CD4-positive, alpha-beta memory T cell (primary cell): Measurements from ENCODE around the gene NCOA7. TPM values are rescaled to one million over a fixed set of nuclear protein-coding genes. Genes with fewer than 3 reads are reported as not detected.

ENCODE experiments used
- CTCF ChIA-PET: fragments of 350-600 bp; sonication (Branson Sonifier 250); formaldehyde crosslinking; loops from one replicate; lab custom pipeline; 2021; ENCODE audit warnings: inconsistent platforms; ENCODE audit not compliant: partially characterized antibody; lab: Charles Lee
- POLR2A ChIA-PET: fragments of 350-600 bp; sonication (Branson Sonifier 250); formaldehyde crosslinking; loops from one replicate; lab custom pipeline; 2021; ENCODE audit not compliant: partially characterized antibody; lab: Charles Lee
- DNase-seq, 5 donors: peaks; one replicate each; pipeline versions ENCODE4 v3.0.0 to v3.0.0-alpha.2; 2020 to 2022; ENCODE audit warnings: mixed read lengths in 1 of 5
- H3K27ac ChIP-seq: one replicate; pipeline ENCODE4 v1.7.0; 2013; ENCODE audit warnings: low read depth, low read length
- H3K27me3 ChIP-seq: 2 replicates; pipeline ENCODE4 v1.7.0; 2013; ENCODE audit warnings: mild to moderate bottlenecking, low read length, moderate library complexity; ENCODE audit not compliant: insufficient read depth
- H3K36me3 ChIP-seq: 2 replicates; pipeline ENCODE4 v1.7.0; 2013; ENCODE audit warnings: mild to moderate bottlenecking, low read length, moderate library complexity; ENCODE audit not compliant: insufficient read depth
- H3K4me1 ChIP-seq: 2 replicates; pipeline ENCODE4 v1.7.0; 2013; ENCODE audit warnings: mild to moderate bottlenecking, low read length, moderate library complexity; ENCODE audit not compliant: insufficient read depth
- H3K4me3 ChIP-seq, 2 donors: one replicate each; pipeline ENCODE4 v1.7.0; 2013; ENCODE audit warnings: low read length in 2 of 2, mild to moderate bottlenecking in 1 of 2
- H3K9me3 ChIP-seq, 2 donors: one replicate each; pipeline ENCODE4 v1.7.0; 2013; ENCODE audit warnings: low read length in 2 of 2, control low read depth in 1 of 2; ENCODE audit not compliant: control insufficient read depth in 1 of 2
- H3K27ac Mint-ChIP-seq, 7 donors: one replicate each; pipeline ENCODE4 v1.8.0; 2020 to 2021; ENCODE audit warnings: mixed read lengths in 7 of 7, mild to moderate bottlenecking in 6 of 7, inconsistent platforms in 3 of 7, moderate library complexity in 3 of 7
- H3K27me3 Mint-ChIP-seq, 2 donors: one replicate each; pipeline ENCODE4 v1.8.0; 2020 to 2021; ENCODE audit warnings: mixed read lengths in 2 of 2
- H3K36me3 Mint-ChIP-seq, 2 donors: one replicate each; pipeline ENCODE4 v1.8.0; 2020 to 2021; ENCODE audit warnings: mixed read lengths in 2 of 2, inconsistent platforms in 1 of 2, mild to moderate bottlenecking in 1 of 2
- H3K4me1 Mint-ChIP-seq, 4 donors: one replicate each; pipeline ENCODE4 v1.8.0; 2020 to 2021; ENCODE audit warnings: mixed read lengths in 4 of 4, mild to moderate bottlenecking in 1 of 4
- H3K4me3 Mint-ChIP-seq, 8 donors: one replicate each; pipeline ENCODE4 v1.8.0; 2020 to 2021; ENCODE audit warnings: mixed read lengths in 8 of 8, mild to moderate bottlenecking in 7 of 8, moderate library complexity in 6 of 8, inconsistent platforms in 3 of 8
- H3K9me3 Mint-ChIP-seq, 8 donors: one replicate each; pipeline ENCODE4 v1.8.0; 2020 to 2021; ENCODE audit warnings: mixed read lengths in 8 of 8, mild to moderate bottlenecking in 5 of 8, inconsistent platforms in 3 of 8, moderate library complexity in 1 of 8
- intact Hi-C: fragments of 100-400 bp; cut with micrococcal nuclease; formaldehyde crosslinking; loops from one replicate; pipeline ENCODE4 v1.15.1; 2023
- polyA plus RNA-seq, 2 donors: library from polyadenylated mRNA; unstranded; fragments of 300-500 nt; fragmentation: Illumina TruSeq; gene quantifications; one replicate each; pipeline ENCODE4 v1.2.3, GENCODE V29; 2021
- total RNA-seq, 2 experiments: library from RNA; stranded (reverse); gene quantifications; one replicate each; pipeline ENCODE4 v1.2.3, GENCODE V29; 2021

Gene NCOA7
- total and polyA plus RNA-seq, 4 experiments from 2014 or later, result 16.9 to 75.1 (median 63.6) TPM

GRCh38 chr6:125746019-125746414 lies 44.7 kb upstream of the NCOA7 start:
- Mint-ChIP-seq H3K4me3 (peak overlapping the region; percentile 85 to 95 (median 89)), H3K4me1 (peaks cover 20 to 43% (median 27%) of the 10 kb centered on the region in 4 donors), H3K27ac (peak overlapping the region in 4 of 7 donors; percentile 45 to 96 (median 76)), H3K36me3 (peaks cover 0 to 1% of the 10 kb centered on the region in 2 donors), H3K27me3 (peaks cover 35 to 47% of the 10 kb centered on the region in 2 donors), H3K9me3 (peaks cover 0 to 4% (median 0%) of the 10 kb centered on the region in 8 donors)
- Histone ChIP-seq H3K27me3 (peaks cover 56% of the 10 kb centered on the region), H3K4me1 (peaks cover 41% of the 10 kb centered on the region), H3K4me3 (peak overlapping the region in 1 of 2 donors; percentile 13), H3K27ac (no peak overlapping the region), H3K9me3 (no peaks in the 10 kb centered on the region), H3K36me3 (no peaks in the 10 kb centered on the region)
- DNase-seq, result no peak
- POLR2A ChIA-PET, result interaction anchor here (0.7 to 3.6 kb wide), 3 partner anchors 7 to 210 kb away, joined by 3 to 17 read pairs (median 5); partner anchors contain the start of genes HINT3 and NCOA7
- CTCF ChIA-PET, result interaction anchor here (1.2 to 3.6 kb wide), 5 partner anchors 8 to 445 kb away, joined by 4 to 25 read pairs (median 10); no protein-coding TSS in a partner anchor
- intact Hi-C loops, result no loop called here

GRCh38 chr6:125746731-125747588 lies 43.8 kb upstream of the NCOA7 start:
- Histone ChIP-seq H3K27me3 (peaks cover 62% of the 10 kb centered on the region), H3K36me3 (no peaks in the 10 kb centered on the region), H3K27ac (no peak overlapping the region), H3K4me3 (peak overlapping the region; percentile 13 to 56), H3K9me3 (no peaks in the 10 kb centered on the region), H3K4me1 (peaks cover 41% of the 10 kb centered on the region)
- CTCF ChIA-PET, result interaction anchor here (1.0 to 3.6 kb wide), 5 partner anchors 10 to 446 kb away, joined by 3 to 25 read pairs (median 3); no protein-coding TSS in a partner anchor
- POLR2A ChIA-PET, result interaction anchor here (0.6 to 3.6 kb wide), 7 partner anchors 34 to 445 kb away, joined by 3 to 17 read pairs (median 5); partner anchors contain the start of genes HDDC2, NCOA7 and TRMT11
- peak overlapping the region; percentile 85 to 95 (median 89) for H3K4me3 Mint-ChIP-seq
- peaks cover 0 to 4% (median 0%) of the 10 kb centered on the region in 8 donors for H3K9me3 Mint-ChIP-seq
- peaks cover 21 to 43% (median 27%) of the 10 kb centered on the region in 4 donors for H3K4me1 Mint-ChIP-seq
- intact Hi-C loops, result no loop called here
- peak; percentile 66 to 82 (median 72) for DNase-seq
- peaks cover 0 to 1% of the 10 kb centered on the region in 2 donors for H3K36me3 Mint-ChIP-seq
- H3K27ac Mint-ChIP-seq, result peak overlapping the region; percentile 45 to 96 (median 82)
- peaks cover 39 to 48% of the 10 kb centered on the region in 2 donors for H3K27me3 Mint-ChIP-seq

- DNase-seq, result peak; percentile 12 to 50 (median 31)
- H3K4me3 ChIP-seq, result peak overlapping the region; percentile 30 to 56
- H3K4me1 ChIP-seq, result peaks cover 41% of the 10 kb centered on the region
- intact Hi-C loops, result loop anchor here (1.0 kb wide), 1 partner anchor 33 kb away; no protein-coding TSS in a partner anchor
- H3K27ac ChIP-seq, result no peak overlapping the region
- ChIA-PET CTCF (interaction anchor here (1.0 to 3.6 kb wide), 7 partner anchors 9 to 451 kb away, joined by 3 to 25 read pairs (median 3); no protein-coding TSS in a partner anchor), POLR2A (interaction anchor here (0.7 to 3.6 kb wide), 8 partner anchors 9 to 446 kb away, joined by 3 to 17 read pairs (median 4); partner anchors contain the start of genes HDDC2, NCOA7 and TRMT11)
- peaks cover 41 to 46% of the 10 kb centered on the region in 2 donors for H3K27me3 Mint-ChIP-seq
- peaks cover 21 to 43% (median 27%) of the 10 kb centered on the region in 4 donors for H3K4me1 Mint-ChIP-seq
- peak overlapping the region; percentile 88 to 95 (median 91) for H3K4me3 Mint-ChIP-seq
- no peaks in the 10 kb centered on the region for H3K36me3 ChIP-seq
- H3K27ac Mint-ChIP-seq, result peak overlapping the region in 6 of 7 donors; percentile 24 to 86 (median 58)
- no peaks in the 10 kb centered on the region for H3K9me3 ChIP-seq
- peaks cover 0 to 1% of the 10 kb centered on the region in 2 donors for H3K36me3 Mint-ChIP-seq
- peaks cover 0 to 4% (median 0%) of the 10 kb centered on the region in 8 donors for H3K9me3 Mint-ChIP-seq
- peaks cover 60% of the 10 kb centered on the region for H3K27me3 ChIP-seq
These were observed 43.0 kb upstream of the NCOA7 start for GRCh38 chr6:125747589-125748405.

- Mint-ChIP-seq H3K27me3 (peaks cover 41 to 43% of the 10 kb centered on the region in 2 donors), H3K27ac (peak overlapping the region in 6 of 7 donors; percentile 25 to 91 (median 62)), H3K36me3 (peaks cover 0 to 1% of the 10 kb centered on the region in 2 donors), H3K4me1 (peaks cover 21 to 43% (median 27%) of the 10 kb centered on the region in 4 donors), H3K4me3 (peak overlapping the region; percentile 88 to 95 (median 91)), H3K9me3 (peaks cover 0 to 4% (median 0%) of the 10 kb centered on the region in 8 donors)
- H3K9me3 ChIP-seq, result no peaks in the 10 kb centered on the region
- ChIA-PET POLR2A (interaction anchor here (1.0 to 3.6 kb wide), 6 partner anchors 8 to 446 kb away, joined by 3 to 17 read pairs (median 7); partner anchors contain the start of genes NCOA7 and TRMT11), CTCF (interaction anchor here (1.2 to 1.3 kb wide), 3 partner anchors 9 to 452 kb away, joined by 3 read pairs; no protein-coding TSS in a partner anchor)
- H3K27me3 ChIP-seq, result peaks cover 58% of the 10 kb centered on the region
- H3K4me1 ChIP-seq, result peaks cover 41% of the 10 kb centered on the region
- H3K27ac ChIP-seq, result no peak overlapping the region
- H3K4me3 ChIP-seq, result peak overlapping the region; percentile 30 to 56
- DNase-seq, result peak in 4 of 5 donors; percentile 12 to 33 (median 20)
- no peaks in the 10 kb centered on the region for H3K36me3 ChIP-seq
- intact Hi-C loops, result loop anchor here (1.0 kb wide), 1 partner anchor 32 kb away; no protein-coding TSS in a partner anchor
These were observed 42.2 kb upstream of the NCOA7 start for GRCh38 chr6:125748406-125749172.

- H3K4me3 ChIP-seq, result peak within 1 kb of the TSS; percentile 30 to 56
- Mint-ChIP-seq H3K4me1 (peaks cover 21 to 43% (median 27%) of the 10 kb centered on the region in 4 donors), H3K4me3 (peak within 1 kb of the TSS; percentile 88 to 95 (median 91)), H3K27me3 (peaks cover 41 to 42% of the 10 kb centered on the region in 2 donors), H3K36me3 (peaks cover 0 to 1% of the 10 kb centered on the region in 2 donors), H3K27ac (peak within 1 kb of the TSS; percentile 57 to 92 (median 80)), H3K9me3 (peaks cover 0 to 4% (median 0%) of the 10 kb centered on the region in 8 donors)
- H3K9me3 ChIP-seq, result no peaks in the 10 kb centered on the region
- DNase-seq, result peak; percentile 69 to 79 (median 75)
- H3K36me3 ChIP-seq, result no peaks in the 10 kb centered on the region
- intact Hi-C loops, result no loop called here
- ChIA-PET CTCF (interaction anchor here (0.7 kb wide), 1 partner anchor 207 kb away, joined by 3 read pairs; the partner anchor contains the start of gene HINT3), POLR2A (interaction anchor here (1.0 to 3.6 kb wide), 4 partner anchors 7 to 237 kb away, joined by 3 to 17 read pairs (median 13); partner anchors contain the start of genes NCOA7 and TRMT11)
- peaks cover 57% of the 10 kb centered on the region for H3K27me3 ChIP-seq
- peaks cover 41% of the 10 kb centered on the region for H3K4me1 ChIP-seq
- no peak within 1 kb of the TSS for H3K27ac ChIP-seq
These were observed 41.4 kb upstream of the NCOA7 start, which contains the start of gene HEY2 for GRCh38 chr6:125749173-125749864. Gene HEY2, plus strand, starts transcription at chr6:125749632. Its CDS starts 145 bp downstream, at chr6:125749777.
